HG03196 (cell line): Measurements from ENCODE around the gene APOBEC2.

Experiments used
- ATAC-seq: cut with Tn5 transposase; IDR thresholded peaks from one replicate; pipeline ENCODE4 v1.9.1; 2021; ENCODE audit not compliant: unreplicated experiment

The APOBEC2 gene

DNA sequence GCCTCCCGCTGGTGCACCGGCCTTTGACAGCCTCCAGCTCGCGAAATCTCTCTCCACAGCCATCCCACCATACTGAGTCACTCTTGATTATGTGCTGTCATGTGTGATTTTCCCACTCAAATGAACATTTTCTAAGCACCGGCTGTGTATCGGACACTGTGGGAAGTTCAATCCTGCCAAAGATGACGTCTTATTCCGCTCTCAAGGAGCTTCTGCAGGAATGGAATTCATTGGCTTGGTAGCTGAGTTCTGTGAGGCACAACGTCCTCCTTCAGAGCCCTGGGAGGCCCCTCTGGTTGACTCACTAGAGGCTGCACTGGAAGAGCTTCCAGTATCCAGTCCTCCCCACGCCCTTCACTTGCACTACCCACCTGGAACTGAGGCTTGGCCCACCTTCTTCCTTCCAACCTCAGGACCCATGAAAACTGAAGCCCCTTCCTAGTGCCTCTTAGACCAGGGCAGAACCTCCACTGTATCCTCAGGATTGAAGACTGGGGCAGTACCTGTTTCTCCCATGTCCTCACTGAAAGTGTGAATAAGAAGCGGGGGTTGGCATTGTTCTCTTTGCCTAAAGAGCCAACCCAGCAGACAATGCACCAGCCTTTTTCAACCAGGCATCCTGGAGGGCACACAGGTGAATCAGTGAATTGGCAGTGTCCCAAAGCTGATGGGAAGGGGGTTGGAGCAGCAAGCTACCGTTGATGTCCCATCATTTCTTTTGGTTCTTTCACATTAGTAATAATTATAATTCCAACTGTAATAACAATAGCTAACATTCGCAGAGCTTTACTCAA is 15.7 kb upstream of the APOBEC2 start:
- ATAC-seq = no peak

GRCh38 chr6:41038205-41038604 is 14.8 kb upstream of the APOBEC2 start:
- ATAC-seq = no peak

GRCh38 chr6:41039060-41039998 is 13.7 kb upstream of the APOBEC2 start, which contains the start of gene UNC5CL:
TSS of gene UNC5CL (minus strand) at chr6:41039221. CDS start at chr6:41035074, 4,147 bp downstream.
- ATAC-seq = no peak

GRCh38 chr6:41040101-41040939 is 12.7 kb upstream of the APOBEC2 start:
- ATAC-seq = peak; percentile 40

DNA sequence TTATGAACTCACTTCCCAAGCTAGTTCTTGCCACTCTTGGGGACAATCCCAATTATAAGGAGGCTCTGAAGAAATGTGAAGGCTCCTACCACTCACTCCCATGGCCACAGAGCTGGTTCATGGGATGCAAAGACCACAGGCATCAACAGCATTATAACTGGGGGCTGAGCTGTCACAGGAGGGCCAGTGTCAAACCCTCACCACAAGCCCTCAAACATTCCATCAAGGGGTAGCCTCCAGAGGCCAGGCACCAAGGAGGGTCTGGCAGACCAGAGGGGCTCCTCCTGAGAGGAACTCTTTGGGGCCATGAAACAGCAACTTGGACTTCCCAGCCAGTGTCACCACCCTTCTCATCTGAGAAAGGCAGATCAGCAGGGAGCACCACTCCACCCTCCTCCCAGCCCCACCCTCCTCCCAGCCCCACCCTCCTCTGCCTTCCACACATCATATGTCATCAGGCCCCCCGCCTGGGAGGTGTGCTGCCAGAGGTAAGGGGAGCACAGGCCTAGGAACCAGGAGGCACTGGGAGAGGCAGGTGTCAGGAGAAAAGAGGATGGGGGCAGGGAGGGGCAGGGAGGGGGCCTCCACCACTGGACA is 12.0 kb upstream of the APOBEC2 start:
- ATAC-seq = no peak

- ATAC-seq = no peak
Observed at GRCh38 chr6:41042226-41043055, 10.6 kb upstream of the APOBEC2 start, which contains the start of gene TSPO2. TSS of gene TSPO2 (plus strand) at chr6:41042467. CDS start at chr6:41042986, 519 bp downstream.

GRCh38 chr6:41043151-41043550 is 9.9 kb upstream of the APOBEC2 start:
- no peak for ATAC-seq

DNA sequence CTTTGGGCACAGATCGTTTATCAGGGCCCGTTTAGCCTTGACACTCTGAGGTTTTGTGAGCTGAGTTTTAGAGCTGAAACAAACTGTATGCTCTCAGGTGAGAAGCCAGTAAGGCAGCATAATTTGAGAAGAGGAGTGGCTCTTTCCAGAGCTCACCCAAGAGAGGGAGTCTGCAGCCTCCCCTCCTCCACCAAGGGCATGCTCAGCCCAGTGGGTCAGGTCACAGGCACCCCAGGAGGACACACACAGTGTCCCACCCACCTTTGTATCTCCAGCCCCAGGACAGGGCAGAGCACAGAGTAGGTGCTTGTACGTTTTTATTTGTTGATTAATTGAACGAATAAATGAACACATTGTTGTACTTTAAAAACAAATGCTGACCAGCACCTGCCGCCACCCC is 7.3 kb upstream of the APOBEC2 start:
- ATAC-seq = no peak

GRCh38 chr6:41046084-41046483 is 6.9 kb upstream of the APOBEC2 start:
- no peak for ATAC-seq

DNA sequence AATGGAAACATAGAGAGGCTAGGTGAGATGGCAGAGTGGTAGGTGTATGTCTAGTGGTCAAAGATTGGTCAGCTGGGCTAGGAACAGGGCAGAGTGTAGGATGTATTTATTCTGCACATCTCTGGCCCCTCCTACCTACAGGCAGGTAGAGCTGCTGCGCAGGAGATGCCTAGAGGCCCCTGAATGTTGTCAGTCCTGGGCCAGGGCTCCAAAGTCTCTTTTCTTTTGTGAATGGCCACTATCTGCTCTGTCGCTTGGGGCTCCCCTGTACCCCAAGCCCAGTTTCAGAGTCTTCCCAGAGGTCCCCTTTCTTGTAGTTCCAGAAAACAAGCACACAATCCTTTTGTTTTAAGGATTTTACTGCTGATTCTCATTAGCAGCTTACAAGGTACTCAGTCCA is 5.7 kb upstream of the APOBEC2 start:
- ATAC-seq = no peak

DNA sequence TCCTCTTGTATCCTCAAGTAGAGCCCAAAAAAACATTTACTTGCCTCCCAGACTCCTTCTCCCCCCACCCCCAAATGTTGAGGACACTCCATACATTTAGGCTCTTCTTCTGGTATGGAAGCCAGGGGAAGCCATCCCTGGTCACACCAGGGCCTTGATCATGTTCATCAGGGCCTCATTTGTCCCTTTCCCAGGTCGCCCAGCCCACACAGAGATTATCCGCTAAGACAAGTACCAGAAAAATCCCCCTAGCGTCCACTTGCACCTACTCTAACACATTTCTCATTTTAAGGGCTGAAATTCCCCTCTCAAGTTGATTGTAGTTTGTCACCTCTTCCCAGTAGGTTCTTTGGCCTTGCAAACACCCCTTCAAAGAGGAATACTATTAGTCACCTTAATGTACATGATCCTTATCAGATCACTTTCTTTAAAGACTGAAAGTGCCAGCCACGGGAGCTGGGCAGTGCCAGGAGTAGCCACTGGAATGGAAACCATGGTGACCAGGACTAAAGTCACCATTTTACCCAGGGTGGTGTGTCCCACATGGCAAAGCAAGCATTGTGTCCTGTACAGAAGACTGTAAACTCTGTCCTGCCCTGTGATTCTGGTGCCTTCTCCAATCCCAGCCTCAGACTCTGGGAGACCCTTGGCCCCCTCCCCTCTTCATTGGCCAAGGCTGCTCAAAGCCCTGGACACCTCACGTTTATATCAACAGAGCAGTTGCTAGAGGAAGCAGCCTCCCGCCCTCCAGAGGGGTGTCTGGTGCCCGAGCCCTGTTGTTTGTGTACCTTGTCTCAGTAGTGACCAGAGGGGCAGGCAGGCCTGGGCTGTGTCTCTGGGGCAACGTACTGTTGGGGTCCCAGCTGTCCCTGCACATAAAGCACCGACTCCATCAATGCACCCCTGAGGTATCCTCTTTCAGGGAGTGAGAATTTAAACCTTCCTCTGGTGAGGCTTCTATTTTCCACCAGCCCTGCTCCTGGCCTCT is 5.0 kb upstream of the APOBEC2 start:
- ATAC-seq = no peak

GRCh38 chr6:41049521-41049920 is 3.5 kb upstream of the APOBEC2 start:
- ATAC-seq = no peak

DNA sequence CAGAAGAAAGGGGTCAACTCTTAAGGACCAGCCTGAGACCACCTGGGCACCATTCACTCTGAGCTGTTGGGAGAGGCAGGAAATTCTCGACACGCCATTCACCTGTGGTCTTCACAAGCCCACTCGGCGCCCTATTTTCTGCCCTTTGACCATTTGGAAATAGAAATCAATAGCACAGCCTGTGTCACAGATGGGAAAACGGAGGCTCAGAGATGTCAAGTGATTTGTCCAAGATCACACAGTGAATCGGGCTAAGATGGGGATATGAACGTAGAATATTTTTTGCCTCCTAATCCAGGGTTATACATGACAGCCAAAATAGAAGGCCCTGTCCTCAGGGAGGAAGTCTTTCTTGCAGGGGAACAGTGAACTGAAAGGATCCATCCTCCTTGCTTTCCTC is 3.0 kb upstream of the APOBEC2 start:
- ATAC-seq = no peak

DNA sequence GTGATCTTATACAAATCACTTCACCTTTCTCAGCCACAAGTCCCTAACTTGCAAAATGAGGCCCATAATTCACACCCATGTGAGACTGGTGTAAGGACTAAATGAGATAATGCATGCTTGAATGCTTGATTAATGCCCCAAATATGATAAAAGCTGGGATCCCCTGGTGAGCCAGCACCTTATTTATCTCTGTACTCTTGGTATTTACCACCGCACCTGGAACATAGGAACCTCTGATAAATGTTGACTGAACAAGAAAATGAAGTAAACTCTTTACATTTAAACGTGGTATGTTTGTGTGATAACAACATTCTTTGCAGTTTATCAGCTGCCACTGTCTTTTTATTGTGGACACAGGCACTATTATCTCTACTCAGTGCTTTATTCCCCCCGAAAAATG is 2.5 kb upstream of the APOBEC2 start:
- no peak for ATAC-seq

GRCh38 chr6:41051873-41052272 is 1.1 kb upstream of the APOBEC2 start:
- ATAC-seq = no peak

- no peak for ATAC-seq
Observed at GRCh38 chr6:41054511-41054910, 1.5 kb downstream of the APOBEC2 start.

DNA sequence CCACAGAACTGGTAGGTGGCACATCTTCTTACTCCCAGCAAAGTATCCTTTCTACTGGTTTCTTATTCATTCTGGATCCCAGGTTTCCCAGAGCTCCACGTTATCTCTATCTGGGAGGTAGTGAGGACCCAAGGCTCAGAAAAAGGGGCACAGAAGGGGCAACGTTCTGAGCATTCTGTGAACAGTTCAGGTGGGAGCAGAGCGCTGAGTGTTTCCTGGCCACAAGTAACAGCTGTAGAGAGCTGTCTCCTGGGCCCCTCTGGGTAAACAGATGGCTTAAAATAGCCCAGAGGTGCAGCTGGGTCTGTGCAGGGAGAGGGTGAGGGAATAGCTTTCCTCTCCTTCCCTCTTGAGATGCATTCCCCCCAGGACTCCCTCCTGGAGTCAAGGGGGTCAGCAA is 2.1 kb downstream of the APOBEC2 start:
- no peak for ATAC-seq

DNA sequence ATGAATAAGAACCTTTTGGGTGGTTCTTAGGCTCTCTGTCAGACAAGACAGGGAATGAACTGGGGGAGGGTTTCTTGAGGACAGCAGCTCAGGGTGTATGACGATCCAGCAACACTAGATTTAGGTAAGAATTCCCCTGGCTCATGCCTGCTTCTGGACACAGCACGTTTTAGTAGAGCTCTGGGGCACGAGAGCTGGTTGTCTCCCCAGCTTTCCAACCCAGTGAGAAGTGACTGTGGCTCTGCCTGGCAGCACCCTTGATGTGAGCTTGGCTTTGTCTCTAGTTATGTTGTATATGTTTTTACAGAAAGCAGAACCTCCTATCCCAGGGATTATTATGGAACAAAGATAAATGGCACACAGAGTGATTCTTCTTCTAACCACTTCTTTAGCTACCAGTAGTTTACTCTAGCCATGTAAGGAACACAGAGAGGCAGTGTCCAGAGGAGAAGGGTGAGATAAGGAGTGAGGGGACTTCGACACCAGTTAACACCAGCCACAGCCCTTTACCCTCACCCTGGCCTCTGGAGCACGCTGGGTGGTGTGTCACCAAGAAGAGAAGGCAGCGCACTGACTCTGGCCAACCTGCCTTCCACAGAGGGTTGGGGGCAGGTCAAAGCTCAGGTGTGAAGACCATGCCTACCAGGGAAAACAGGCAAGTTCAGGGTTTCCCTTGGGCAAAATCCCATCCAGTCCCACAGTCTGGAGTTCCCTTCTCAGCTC is 3.9 kb downstream of the APOBEC2 start:
- no peak for ATAC-seq
